Measurements from ENCODE around the gene OCIAD2. TPM values are rescaled to one million over a fixed set of nuclear protein-coding genes. Genes with fewer than 3 reads are reported as not detected.

The OCIAD2 gene
- polyA plus RNA-seq, 1 experiment: 55.0 TPM

DNA sequence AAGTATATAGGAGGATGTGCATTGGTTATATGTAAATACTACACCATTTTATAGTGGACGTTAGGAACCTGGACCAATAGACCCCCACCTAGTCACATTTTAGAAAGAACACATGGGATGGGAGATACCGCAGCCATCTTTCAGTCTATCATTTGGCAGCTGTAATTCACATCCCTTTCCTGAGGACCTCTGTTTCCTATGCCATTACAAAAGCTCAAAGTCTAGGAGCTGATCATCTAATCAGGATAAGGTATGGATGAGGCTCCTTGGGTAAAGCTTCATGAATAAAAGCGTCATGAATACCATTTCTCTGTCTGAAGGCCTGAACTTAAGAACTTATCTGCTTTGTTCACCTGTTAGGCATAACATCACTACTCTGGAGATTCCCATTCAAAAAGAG, 44.5 kb downstream of the OCIAD2 start:
- Histone ChIP-seq H3K4me3 (ENCODE audit: low read depth, low read length) (no peak overlapping the region), H3K9me3 (ENCODE audit: control insufficient read depth, insufficient read depth, low read length) (no peaks in the 10 kb centered on the region), H3K27ac (ENCODE audit: low read depth, low read length) (no peak overlapping the region), H3K27me3 (ENCODE audit: control insufficient read depth, insufficient read depth, low read length) (no peaks in the 10 kb centered on the region)
- no peak for DNase-seq (ENCODE audit: low read depth, low spot score)
- CTCF ChIA-PET: no interaction called here
- POLR2A ChIA-PET: interaction anchor here (0.6 kb wide), 1 partner anchor 51 kb away, joined by 5 read pairs; no protein-coding TSS in a partner anchor
- TF ChIP-seq, protein P1, sequence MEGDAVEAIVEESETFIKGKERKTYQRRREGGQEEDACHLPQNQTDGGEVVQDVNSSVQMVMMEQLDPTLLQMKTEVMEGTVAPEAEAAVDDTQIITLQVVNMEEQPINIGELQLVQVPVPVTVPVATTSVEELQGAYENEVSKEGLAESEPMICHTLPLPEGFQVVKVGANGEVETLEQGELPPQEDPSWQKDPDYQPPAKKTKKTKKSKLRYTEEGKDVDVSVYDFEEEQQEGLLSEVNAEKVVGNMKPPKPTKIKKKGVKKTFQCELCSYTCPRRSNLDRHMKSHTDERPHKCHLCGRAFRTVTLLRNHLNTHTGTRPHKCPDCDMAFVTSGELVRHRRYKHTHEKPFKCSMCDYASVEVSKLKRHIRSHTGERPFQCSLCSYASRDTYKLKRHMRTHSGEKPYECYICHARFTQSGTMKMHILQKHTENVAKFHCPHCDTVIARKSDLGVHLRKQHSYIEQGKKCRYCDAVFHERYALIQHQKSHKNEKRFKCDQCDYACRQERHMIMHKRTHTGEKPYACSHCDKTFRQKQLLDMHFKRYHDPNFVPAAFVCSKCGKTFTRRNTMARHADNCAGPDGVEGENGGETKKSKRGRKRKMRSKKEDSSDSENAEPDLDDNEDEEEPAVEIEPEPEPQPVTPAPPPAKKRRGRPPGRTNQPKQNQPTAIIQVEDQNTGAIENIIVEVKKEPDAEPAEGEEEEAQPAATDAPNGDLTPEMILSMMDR (IDR thresholded peaks at IDR 0.05; ENCODE audit: low read depth, low read length): no peak

DNA sequence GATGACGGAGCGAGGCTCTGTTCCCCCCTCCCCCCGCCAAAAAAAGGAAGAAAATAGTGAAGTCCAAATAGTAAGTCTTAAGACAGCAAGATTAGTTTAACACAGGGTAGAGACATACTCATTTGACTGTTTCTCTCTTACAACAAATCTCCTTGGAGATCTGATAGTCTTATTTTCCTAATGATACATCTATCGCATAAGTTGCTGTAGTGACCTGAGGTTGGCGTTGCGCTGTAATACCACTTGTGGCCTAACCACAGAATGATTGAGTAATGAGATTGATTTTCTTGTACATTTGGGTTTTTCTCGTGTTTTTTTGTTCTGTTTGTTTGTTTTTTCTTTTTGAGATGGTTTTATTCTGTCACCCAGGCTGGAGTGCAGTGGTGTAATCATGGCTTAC, 48.4 kb downstream of the OCIAD2 start:
- ChIA-PET POLR2A (no interaction called here), CTCF (no interaction called here)
- Histone ChIP-seq H3K9me3 (ENCODE audit: control insufficient read depth, insufficient read depth, low read length) (no peaks in the 10 kb centered on the region), H3K4me3 (ENCODE audit: low read depth, low read length) (no peak overlapping the region), H3K27ac (ENCODE audit: low read depth, low read length) (no peak overlapping the region), H3K27me3 (ENCODE audit: control insufficient read depth, insufficient read depth, low read length) (no peaks in the 10 kb centered on the region)
- TF ChIP-seq, protein P1 (IDR thresholded peaks at IDR 0.05; ENCODE audit: low read depth, low read length): no peak
- DNase-seq (ENCODE audit: low read depth, low spot score): no peak

DNA sequence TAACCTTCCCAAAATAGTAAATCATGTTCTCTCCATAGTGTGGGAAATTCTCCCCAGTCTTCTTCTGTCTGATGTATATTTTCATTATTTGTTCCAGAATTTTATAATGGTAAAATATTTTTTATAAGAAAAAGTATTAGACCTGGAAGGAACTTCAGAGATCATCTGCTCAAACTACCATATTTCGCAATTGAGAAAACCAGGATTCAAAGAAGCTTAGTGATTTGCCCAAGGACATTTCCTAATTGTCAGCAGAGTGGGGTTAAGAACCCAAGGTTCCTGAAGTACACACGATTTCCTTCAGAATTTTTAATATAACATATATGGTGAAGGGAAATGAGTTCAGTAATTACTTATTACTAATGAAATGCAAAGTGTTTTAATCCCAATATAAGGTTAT, 51.6 kb downstream of the OCIAD2 start:
- TF ChIP-seq, protein P1 (IDR thresholded peaks at IDR 0.05; ENCODE audit: low read depth, low read length): no peak
- no peaks in the 10 kb centered on the region for H3K27me3 ChIP-seq (ENCODE audit: control insufficient read depth, insufficient read depth, low read length)
- ChIA-PET CTCF (no interaction called here), POLR2A (no interaction called here)
- DNase-seq (ENCODE audit: low read depth, low spot score): no peak
- H3K4me3 ChIP-seq (ENCODE audit: low read depth, low read length): no peak overlapping the region
- no peaks in the 10 kb centered on the region for H3K9me3 ChIP-seq (ENCODE audit: control insufficient read depth, insufficient read depth, low read length)
- no peak overlapping the region for H3K27ac ChIP-seq (ENCODE audit: low read depth, low read length)

DNA sequence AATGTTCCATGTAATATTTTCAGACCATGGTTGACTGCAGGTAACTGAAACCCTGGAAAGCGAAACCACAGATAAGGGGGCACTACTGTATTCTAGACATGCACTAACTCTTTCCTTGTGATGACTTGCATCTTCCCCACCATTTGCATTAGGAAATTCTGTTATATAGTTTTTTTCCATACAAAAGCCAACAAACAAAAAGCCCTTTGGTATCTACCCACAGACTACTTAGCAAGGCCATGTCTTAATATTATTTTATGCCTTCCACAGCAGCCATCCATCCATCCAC, 52.2 kb downstream of the OCIAD2 start:
- TF ChIP-seq, protein P1 (IDR thresholded peaks at IDR 0.05; ENCODE audit: low read depth, low read length): no peak
- CTCF ChIA-PET: no interaction called here
- H3K27ac ChIP-seq (ENCODE audit: low read depth, low read length): no peak overlapping the region
- no peaks in the 10 kb centered on the region for H3K27me3 ChIP-seq (ENCODE audit: control insufficient read depth, insufficient read depth, low read length)
- POLR2A ChIA-PET: no interaction called here
- DNase-seq (ENCODE audit: low read depth, low spot score): no peak
- no peak overlapping the region for H3K4me3 ChIP-seq (ENCODE audit: low read depth, low read length)
- no peaks in the 10 kb centered on the region for H3K9me3 ChIP-seq (ENCODE audit: control insufficient read depth, insufficient read depth, low read length)

DNA sequence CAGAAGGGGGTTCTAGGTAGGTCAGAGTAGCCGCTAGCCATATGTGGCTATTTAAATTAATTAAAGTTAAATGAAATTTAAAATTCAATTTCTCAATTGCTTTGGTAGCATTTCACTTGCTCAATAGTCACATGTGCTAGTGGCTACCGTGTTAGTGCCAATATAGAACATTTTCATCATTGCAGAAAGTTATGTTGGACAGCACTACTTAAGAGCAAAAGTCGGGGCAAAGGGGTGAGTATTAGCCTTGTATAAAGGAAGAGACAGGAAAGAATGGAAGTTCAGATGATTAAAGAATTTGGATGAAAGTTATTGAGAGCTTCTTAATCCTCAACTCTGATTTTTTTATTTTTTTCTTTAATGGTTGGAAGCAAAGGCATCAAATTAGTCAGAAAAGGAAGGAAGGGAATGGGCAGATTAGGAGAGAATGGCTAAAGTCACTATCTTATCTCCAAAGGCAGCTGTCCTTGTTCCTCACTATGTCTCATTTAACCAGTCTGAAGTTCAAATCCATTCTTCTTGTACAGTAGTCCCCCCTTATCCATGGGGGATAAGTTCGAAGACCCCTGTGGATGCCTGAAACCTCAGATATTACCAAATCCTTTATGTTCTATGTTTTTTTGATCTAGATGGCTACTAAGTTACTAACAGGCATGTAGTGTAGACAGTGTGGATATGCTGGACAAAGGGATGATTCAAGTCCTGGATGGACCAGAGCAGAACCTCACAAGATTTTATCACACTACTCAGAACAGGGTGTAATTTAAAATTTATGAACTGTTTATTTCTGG, 52.8 kb downstream of the OCIAD2 start:
- H3K4me3 ChIP-seq (ENCODE audit: low read depth, low read length): no peak overlapping the region
- ChIA-PET POLR2A (no interaction called here), CTCF (no interaction called here)
- DNase-seq (ENCODE audit: low read depth, low spot score): no peak
- H3K27me3 ChIP-seq (ENCODE audit: control insufficient read depth, insufficient read depth, low read length): no peaks in the 10 kb centered on the region
- H3K27ac ChIP-seq (ENCODE audit: low read depth, low read length): no peak overlapping the region
- H3K9me3 ChIP-seq (ENCODE audit: control insufficient read depth, insufficient read depth, low read length): no peaks in the 10 kb centered on the region
- TF ChIP-seq, protein P1 (IDR thresholded peaks at IDR 0.05; ENCODE audit: low read depth, low read length): no peak
